ENCODE measurements around the gene PIP5K1B.

DNA sequence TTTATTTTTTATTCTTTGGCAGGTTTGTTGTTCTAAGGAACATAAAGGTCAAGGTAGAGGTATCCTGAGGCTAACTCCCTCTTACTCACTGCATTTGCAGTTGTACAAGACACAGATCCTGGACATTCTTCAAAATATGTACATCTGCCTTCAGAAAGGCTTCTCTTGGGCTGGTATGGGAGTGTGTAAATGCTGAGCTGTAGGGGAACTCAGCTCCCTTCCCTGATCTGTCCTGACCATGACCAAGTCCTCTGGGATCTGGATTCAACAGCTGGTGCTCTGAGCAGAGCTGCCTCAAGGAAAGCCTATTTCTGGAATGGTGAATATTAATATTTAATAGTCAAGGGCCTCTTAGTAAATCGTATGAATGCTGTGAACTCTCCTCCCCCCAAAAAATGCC, 191.4 kb downstream of the PIP5K1B start:
- no peak for TF ChIP-seq CTCF (IDR thresholded peaks at IDR 0.05; ENCODE audit: low read depth, low read length, missing input control)
- TF ChIP-seq YY1 (IDR thresholded peaks at IDR 0.05) = no peak
- no peak for TF ChIP-seq MAX (IDR thresholded peaks at IDR 0.05)
- no peak for TF ChIP-seq JUND (IDR thresholded peaks at IDR 0.05)
- no peak for TF ChIP-seq ZBTB33 (IDR thresholded peaks at IDR 0.05)
- TF ChIP-seq RXRA (IDR thresholded peaks at IDR 0.05) = no peak
- TF ChIP-seq GABPA (IDR thresholded peaks at IDR 0.05 in 1 of 2, conservative IDR thresholded peaks at IDR 0.05 in 1 of 2) = no peak
- no peak for TF ChIP-seq EGR1 (IDR thresholded peaks at IDR 0.05; ENCODE audit: low read depth in 2 of 2)
- no peak for TF ChIP-seq SP1 (IDR thresholded peaks at IDR 0.05)
- TF ChIP-seq RAD21 (IDR thresholded peaks at IDR 0.05) = no peak
- TF ChIP-seq TAF1 (conservative IDR thresholded peaks at IDR 0.05) = no peak
